SU-DHL-6 (cell line): ENCODE data around the gene PLEK2.

Experiments used
- CTCF ChIP-seq: fragments of 200-600 bp; sonication (generic); IDR thresholded peaks from one replicate; pipeline ENCODE4 v1.5.1; 2017; ENCODE audit warnings: antibody characterized with exemption, mild to moderate bottlenecking, low read length, moderate library complexity; ENCODE audit not compliant: insufficient read depth, poor library complexity, severe bottlenecking
- EZH2phosphoT487 ChIP-seq: fragments of 200-600 bp; sonication (generic), shearing (Covaris generic); conservative IDR thresholded peaks from 2 replicates; pipeline ENCODE4 v1.6.1; 2018; ENCODE audit warnings: mild to moderate bottlenecking, antibody characterized with exemption, low read length, moderate library complexity, mixed read lengths

GRCh38 chr14:67447033-67447381 is 35.0 kb upstream of the PLEK2 start:
- TF ChIP-seq CTCF (no peak), EZH2phosphoT487 (no peak)
